Measurements from ENCODE around the gene ABCA7.

The ABCA7 gene

GRCh38 chr19:1004803-1005664 lies 34.9 kb upstream of the ABCA7 start:
- DNase-seq: no peak

GRCh38 chr19:1006711-1007398 lies 33.1 kb upstream of the ABCA7 start:
- DNase-seq: no peak

DNA sequence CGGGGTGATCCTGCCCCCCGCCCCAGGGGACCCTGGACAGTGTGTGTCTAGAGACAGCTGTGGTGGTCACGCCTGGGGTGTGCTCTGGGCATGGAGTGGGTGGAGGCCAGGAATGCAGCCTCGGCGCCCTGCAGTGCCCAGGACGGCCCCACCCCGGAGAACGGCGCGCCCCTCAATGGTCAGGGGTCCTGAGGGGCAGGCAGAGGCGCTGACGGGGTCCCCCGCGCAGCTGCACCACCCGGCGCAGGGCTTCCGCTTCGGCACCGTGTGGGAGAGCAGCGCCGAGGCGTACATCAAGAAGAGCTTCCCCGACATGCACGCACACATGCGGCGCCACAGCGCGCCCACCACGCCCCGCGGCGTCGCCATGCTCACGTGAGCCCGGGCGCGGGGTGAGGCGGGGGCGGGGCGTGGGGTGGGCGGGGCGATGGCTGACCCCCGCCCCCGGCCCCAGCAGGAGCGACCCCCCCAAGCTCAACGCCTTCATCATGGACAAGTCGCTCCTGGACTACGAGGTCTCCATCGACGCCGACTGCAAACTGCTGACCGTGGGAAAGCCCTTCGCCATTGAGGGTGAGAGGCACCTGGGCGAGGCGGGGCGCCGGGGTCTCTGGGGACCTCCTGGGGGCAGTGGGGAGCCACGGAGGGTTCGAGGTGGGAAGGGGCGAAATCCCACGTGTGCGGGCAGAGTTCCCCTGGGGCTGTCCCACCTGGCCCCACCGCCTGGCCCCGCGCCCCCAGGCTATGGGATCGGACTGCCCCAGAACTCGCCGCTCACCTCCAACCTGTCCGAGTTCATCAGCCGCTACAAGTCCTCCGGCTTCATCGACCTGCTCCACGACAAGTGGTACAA lies 32.3 kb upstream of the ABCA7 start:
- DNase-seq: no peak

- no peak for DNase-seq
These were observed 31.5 kb upstream of the ABCA7 start for GRCh38 chr19:1008268-1009040.

GRCh38 chr19:1009041-1009980 lies 30.6 kb upstream of the ABCA7 start:
- DNase-seq: no peak

- no peak for DNase-seq
These were observed 29.8 kb upstream of the ABCA7 start for GRCh38 chr19:1009981-1010538.

GRCh38 chr19:1010586-1011510 lies 29.1 kb upstream of the ABCA7 start:
- DNase-seq: no peak

DNA sequence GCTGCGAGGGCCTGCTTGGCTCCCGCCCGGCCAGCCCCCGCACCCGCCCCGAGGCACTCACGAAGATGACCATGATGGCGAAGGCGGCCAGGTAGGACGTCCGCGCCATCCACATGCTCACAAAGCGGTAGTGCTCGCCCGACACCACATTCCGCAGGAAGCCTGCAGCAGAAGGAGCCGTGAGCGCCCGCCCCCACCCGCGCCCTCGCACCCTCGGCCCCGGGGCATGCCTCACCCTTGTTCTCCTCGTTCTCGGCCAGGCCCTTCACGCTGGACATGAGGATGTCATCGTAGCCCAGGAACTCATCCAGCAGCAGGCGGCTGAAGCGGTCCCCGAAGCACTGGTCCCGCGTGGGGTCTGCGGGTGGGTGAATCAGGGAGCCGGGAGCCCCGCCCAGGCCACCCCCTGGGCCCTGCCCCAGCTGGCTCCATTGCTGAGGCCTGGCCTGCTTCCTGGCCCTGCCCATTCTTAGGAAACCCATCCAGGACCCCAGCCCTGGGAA lies 28.0 kb upstream of the ABCA7 start:
- no peak for DNase-seq

DNA sequence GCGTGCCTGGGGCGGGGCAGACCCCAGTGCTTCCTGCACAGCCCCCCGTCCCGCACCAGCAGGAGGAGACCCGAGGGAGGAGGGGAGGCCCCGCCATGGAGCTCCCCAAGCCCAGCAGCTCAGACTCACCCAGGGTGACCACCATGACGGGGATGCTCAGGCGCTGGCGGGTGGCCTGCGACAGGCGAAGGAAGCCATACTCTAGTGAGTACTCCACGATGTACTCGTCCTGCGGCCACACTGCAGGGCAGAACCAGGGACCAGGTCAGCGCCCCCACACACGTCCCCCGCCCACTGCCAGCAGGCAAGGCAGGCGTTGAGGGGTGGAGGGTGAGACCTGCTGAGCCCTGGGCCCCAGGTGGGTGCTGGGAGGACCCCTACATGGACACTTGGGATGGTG lies 27.6 kb upstream of the ABCA7 start:
- DNase-seq: no peak

DNA sequence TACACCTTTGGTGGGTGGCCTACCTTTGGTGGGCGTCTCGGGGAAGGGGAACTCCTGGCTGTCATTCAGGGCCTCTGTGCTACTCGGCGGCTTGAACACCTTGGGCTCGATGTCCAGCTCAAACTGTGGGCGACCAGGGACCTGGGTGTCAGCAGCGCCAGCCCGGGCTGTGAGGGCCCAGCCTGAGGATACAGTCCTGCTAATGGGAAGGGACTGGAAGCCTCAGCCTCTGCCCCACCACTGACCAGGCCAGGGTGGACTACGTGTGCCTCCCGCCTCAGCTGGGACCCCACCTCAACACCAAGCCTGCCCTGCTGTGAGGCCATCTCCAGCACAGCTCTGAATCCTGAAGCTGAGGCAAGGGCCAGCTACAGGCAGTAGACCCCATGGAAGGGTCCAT lies 26.7 kb upstream of the ABCA7 start:
- no peak for DNase-seq

GRCh38 chr19:1014161-1015060 lies 25.5 kb upstream of the ABCA7 start:
- DNase-seq: no peak

DNA sequence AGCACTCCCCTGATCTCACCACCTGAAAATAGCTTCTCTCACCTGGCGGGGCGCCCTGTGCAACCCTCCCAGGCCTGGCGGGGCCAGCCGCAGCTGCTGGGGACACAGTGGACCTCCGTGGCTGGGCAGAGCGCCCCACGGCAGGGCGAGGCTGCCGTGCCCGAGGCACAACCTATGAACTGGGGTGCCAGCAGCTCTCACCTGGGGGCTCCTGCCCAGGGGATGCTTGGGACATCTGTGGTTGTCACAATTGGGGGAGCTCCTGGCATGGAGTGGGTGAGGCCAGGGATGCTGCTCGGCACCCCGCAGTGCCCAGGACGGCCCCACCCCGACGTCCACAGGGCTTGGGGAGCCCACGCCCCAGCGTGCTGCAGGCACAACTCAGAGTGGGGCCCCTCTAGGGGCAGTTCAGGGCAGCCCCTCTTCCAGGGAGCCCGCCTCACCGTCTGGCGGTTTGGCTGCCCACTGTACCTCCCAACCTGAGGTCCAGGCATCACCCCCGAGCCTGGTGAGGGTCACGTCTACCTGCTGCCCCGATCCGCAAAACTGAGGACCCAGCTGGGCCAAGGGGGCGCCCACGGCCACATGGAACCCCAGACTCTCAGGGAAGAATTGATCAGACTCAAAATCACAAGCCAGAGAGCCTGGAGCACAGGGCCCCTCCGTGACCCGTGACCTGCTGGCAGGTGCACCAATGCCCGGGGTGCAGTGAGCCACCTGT lies 24.7 kb upstream of the ABCA7 start:
- no peak for DNase-seq

DNA sequence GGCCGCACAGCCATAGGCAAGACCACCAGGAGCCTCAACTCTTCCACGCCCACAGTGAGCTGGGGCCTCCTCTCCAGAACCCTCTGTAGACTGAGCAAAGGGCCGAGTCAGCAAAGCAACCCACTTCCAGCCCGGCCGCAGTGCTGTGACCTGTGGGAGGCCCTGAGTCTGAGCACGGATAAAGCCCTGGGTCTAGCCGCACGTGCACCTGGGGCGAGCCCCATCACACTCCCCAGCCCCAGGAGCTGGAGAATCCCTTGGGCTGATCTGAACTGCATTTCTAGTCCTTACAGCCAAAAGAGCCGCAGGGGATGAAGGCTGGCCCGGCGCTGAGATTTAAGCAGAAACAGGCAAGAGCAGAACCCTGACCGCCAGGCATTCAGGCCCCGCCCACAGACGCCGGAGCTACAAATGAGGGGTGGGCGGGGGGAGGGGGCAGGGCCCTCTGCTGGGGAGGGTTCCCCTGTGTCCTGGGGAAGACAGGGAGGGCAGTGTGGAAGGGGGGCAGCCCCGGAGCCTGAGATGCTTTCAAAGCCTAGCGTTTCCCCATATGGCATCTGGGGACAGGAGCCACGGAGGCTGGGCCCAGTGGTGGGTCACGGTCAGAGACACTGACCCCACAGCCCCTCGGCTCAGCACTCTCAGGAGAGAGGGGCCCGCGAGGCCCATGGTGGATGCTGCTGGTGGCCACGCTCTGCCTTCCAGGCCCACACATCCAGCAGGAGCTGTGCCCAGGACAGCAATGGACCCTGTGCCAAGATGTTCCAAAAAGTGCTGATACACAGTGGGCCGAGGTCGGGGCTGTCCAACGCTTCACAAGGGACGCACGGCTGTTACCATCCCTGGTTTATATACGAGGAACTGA lies 23.9 kb upstream of the ABCA7 start:
- no peak for DNase-seq

DNA sequence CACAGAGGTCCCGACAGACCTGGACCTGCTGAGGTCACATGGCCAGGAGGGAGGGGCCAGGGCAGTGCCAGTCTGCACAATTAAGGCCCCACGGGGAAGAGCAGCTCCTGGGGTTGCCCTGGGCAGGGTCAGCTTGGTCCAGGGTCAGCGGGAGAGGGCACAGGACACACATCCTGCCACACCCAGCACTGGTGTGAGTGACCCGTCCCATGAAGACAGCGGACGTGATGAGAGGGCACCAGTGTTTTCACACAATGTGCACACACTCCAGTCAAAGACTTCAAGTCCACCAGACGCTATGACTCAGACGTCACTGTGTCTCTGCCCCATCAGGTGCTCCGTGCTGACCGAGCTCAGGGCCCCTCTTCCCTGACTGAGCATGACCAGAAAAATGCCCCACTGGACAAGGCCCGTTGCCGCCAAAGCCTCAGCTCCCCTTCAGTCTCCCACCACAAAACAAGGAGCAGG lies 23.2 kb upstream of the ABCA7 start:
- DNase-seq: no peak

GRCh38 chr19:1017115-1017905 lies 22.6 kb upstream of the ABCA7 start:
- no peak for DNase-seq

- DNase-seq: no peak
These were observed 22.0 kb upstream of the ABCA7 start for GRCh38 chr19:1017906-1018305.

Data from effector CD8-positive, alpha-beta T cell (primary cell).